H9 (cell line): Measurements from ENCODE around the gene ITGA7. TPM values are rescaled to one million over a fixed set of nuclear protein-coding genes. Genes with fewer than 3 reads are reported as not detected.

Experiments
- DNase-seq: peaks from one replicate; pipeline ENCODE4 v3.0.0-alpha.2; 2017
- H2AFZ ChIP-seq: one replicate; pipeline ENCODE4 v1.6.1; 2013; ENCODE audit warnings: mild to moderate bottlenecking, low read length, control low read depth, moderate library complexity
- H2AK5ac ChIP-seq: 2 replicates; pipeline ENCODE4 v1.6.1; 2013; ENCODE audit warnings: low read length, control low read depth, mixed read lengths; ENCODE audit not compliant: insufficient read length
- H2BK120ac ChIP-seq: one replicate; pipeline ENCODE4 v1.6.1; 2013; ENCODE audit warnings: low read depth, mild to moderate bottlenecking, low read length, control low read depth, inconsistent platforms; ENCODE audit not compliant: poor library complexity, severe bottlenecking
- H2BK12ac ChIP-seq: 2 replicates; pipeline ENCODE4 v1.6.1; 2013; ENCODE audit warnings: low read length, control low read depth, mixed read lengths, low read depth; ENCODE audit not compliant: insufficient read length
- H2BK15ac ChIP-seq: 2 replicates; pipeline ENCODE4 v1.6.1; 2013; ENCODE audit warnings: low read depth, low read length, control low read depth
- H2BK20ac ChIP-seq: one replicate; pipeline ENCODE4 v1.6.1; 2013; ENCODE audit warnings: low read depth, mild to moderate bottlenecking, low read length, control low read depth, inconsistent platforms; ENCODE audit not compliant: poor library complexity, severe bottlenecking
- H2BK5ac ChIP-seq: 2 replicates; pipeline ENCODE4 v1.6.1; 2013; ENCODE audit warnings: low read length, control low read depth, mixed read lengths; ENCODE audit not compliant: insufficient read length
- H3K14ac ChIP-seq: 2 replicates; pipeline ENCODE4 v1.6.1; 2013; ENCODE audit warnings: low read length, control low read depth; ENCODE audit not compliant: insufficient read depth
- H3K18ac ChIP-seq: 2 replicates; pipeline ENCODE4 v1.6.1; 2013; ENCODE audit warnings: low read depth, mild to moderate bottlenecking, mixed read lengths, low read length, control low read depth; ENCODE audit not compliant: insufficient read length
- H3K23ac ChIP-seq: 2 replicates; pipeline ENCODE4 v1.6.1; 2013; ENCODE audit warnings: low read length, control low read depth, mixed read lengths, low read depth; ENCODE audit not compliant: insufficient read length
- H3K23me2 ChIP-seq: 2 replicates; pipeline ENCODE4 v1.6.1; 2013; ENCODE audit warnings: low read depth, mild to moderate bottlenecking, mixed read lengths, low read length, control low read depth; ENCODE audit not compliant: insufficient read length, poor library complexity, severe bottlenecking
- H3K27ac ChIP-seq: 2 replicates; pipeline ENCODE4 v1.5.1; 2013; ENCODE audit warnings: low read length, control low read depth, mixed read lengths, low read depth; ENCODE audit not compliant: insufficient read length
- H3K27me3 ChIP-seq: 2 replicates; pipeline ENCODE4 v1.6.1; 2013; ENCODE audit warnings: low read length, control low read depth, inconsistent platforms; ENCODE audit not compliant: insufficient read depth
- H3K4ac ChIP-seq: 2 replicates; pipeline ENCODE4 v1.6.1; 2013; ENCODE audit warnings: low read depth, mild to moderate bottlenecking, control low read depth, inconsistent platforms, low read length, moderate library complexity
- H3K4me1 ChIP-seq: 2 replicates; pipeline ENCODE4 v1.6.1; 2013; ENCODE audit warnings: low read length, control low read depth, inconsistent platforms; ENCODE audit not compliant: insufficient read depth
- H3K4me2 ChIP-seq: 2 replicates; pipeline ENCODE4 v1.6.1; 2013; ENCODE audit warnings: low read length, control low read depth, mixed read lengths; ENCODE audit not compliant: insufficient read length, insufficient read depth
- H3K56ac ChIP-seq: 2 replicates; pipeline ENCODE4 v1.6.1; 2013; ENCODE audit warnings: low read depth, mild to moderate bottlenecking, mixed read lengths, low read length, control low read depth; ENCODE audit not compliant: insufficient read length
- H3K79me1 ChIP-seq: 2 replicates; pipeline ENCODE4 v1.6.1; 2013; ENCODE audit warnings: low read depth, mild to moderate bottlenecking, moderate library complexity, low read length, control low read depth, inconsistent platforms; ENCODE audit not compliant: insufficient read depth, poor library complexity, severe bottlenecking
- H3K79me2 ChIP-seq: 2 replicates; pipeline ENCODE4 v1.6.1; 2013; ENCODE audit warnings: low read length, control low read depth, inconsistent platforms; ENCODE audit not compliant: insufficient read depth
- H3K9ac ChIP-seq: 2 replicates; pipeline ENCODE4 v1.6.1; 2013; ENCODE audit warnings: low read length, control low read depth, mixed read lengths; ENCODE audit not compliant: insufficient read length; ENCODE audit errors: extremely low read depth
- H3K9me3 ChIP-seq: one replicate; pipeline ENCODE4 v1.6.1; 2013; ENCODE audit warnings: low read depth, low read length, inconsistent platforms; ENCODE audit not compliant: control insufficient read depth
- H3T11ph ChIP-seq: one replicate; pipeline ENCODE4 v1.6.1; 2013; ENCODE audit warnings: mild to moderate bottlenecking, low read length, control low read depth, inconsistent platforms
- H4K20me1 ChIP-seq: one replicate; pipeline ENCODE4 v1.6.1; 2013; ENCODE audit not compliant: control insufficient read depth, insufficient read length, insufficient read depth
- H4K5ac ChIP-seq: 2 replicates; pipeline ENCODE4 v1.6.1; 2013; ENCODE audit warnings: low read depth, mild to moderate bottlenecking, mixed read lengths, low read length, control low read depth; ENCODE audit not compliant: insufficient read length
- H4K8ac ChIP-seq: replicated peaks from 2 replicates; pipeline ENCODE4 v1.6.1; 2013; ENCODE audit warnings: low read length, control low read depth, mixed read lengths, low read depth; ENCODE audit not compliant: insufficient read length
- H4K91ac ChIP-seq: 2 replicates; pipeline ENCODE4 v1.6.1; 2013; ENCODE audit warnings: low read depth, mild to moderate bottlenecking, moderate library complexity, mixed read lengths, low read length, control low read depth; ENCODE audit not compliant: insufficient read length
- H3K27ac Mint-ChIP-seq, 3 experiments: 2 replicates in 2 of 3; 3 replicates in 1 of 3; pipeline ENCODE4 v1.8.0; 2020 to 2021; ENCODE audit warnings: mixed read lengths in 3 of 3, mild to moderate bottlenecking in 1 of 3, moderate library complexity in 1 of 3
- H3K27me3 Mint-ChIP-seq: 2 replicates; pipeline ENCODE4 v1.8.0; 2021; ENCODE audit warnings: low read depth, mild to moderate bottlenecking, moderate library complexity, mixed read lengths
- H3K36me3 Mint-ChIP-seq, 3 experiments: 2 replicates in 2 of 3; 3 replicates in 1 of 3; pipeline ENCODE4 v1.8.0; 2020 to 2021; ENCODE audit warnings: low read depth in 3 of 3, mixed read lengths in 3 of 3; ENCODE audit not compliant: insufficient read depth in 1 of 3
- H3K4me1 Mint-ChIP-seq, 2 experiments: 2 replicates each; pipeline ENCODE4 v1.8.0; 2020; ENCODE audit warnings: mixed read lengths in 2 of 2
- H3K4me3 Mint-ChIP-seq, 2 experiments: 2 replicates in 1 of 2; 3 replicates in 1 of 2; pipeline ENCODE4 v1.8.0; 2020 to 2021; ENCODE audit warnings: mild to moderate bottlenecking in 2 of 2, mixed read lengths in 2 of 2, moderate library complexity in 1 of 2
- H3K9me3 Mint-ChIP-seq, 2 experiments: 2 replicates in 1 of 2; 3 replicates in 1 of 2; pipeline ENCODE4 v1.8.0; 2020; ENCODE audit warnings: mild to moderate bottlenecking in 2 of 2, mixed read lengths in 2 of 2, moderate library complexity in 1 of 2
- WGBS: extraction: QIAGEN DNeasy Blood & Tissue Kit; methylation state at CpG from one replicate; pipeline ENCODE4 v1.1.7; 2013; ENCODE audit warnings: missing lambda C conversion rate, low lambda C conversion rate, mixed read lengths; ENCODE audit not compliant: insufficient read length; ENCODE audit errors: extremely low coverage; 5-methylcytosine and 5-hydroxymethylcytosine counted together
- total RNA-seq: library from RNA; stranded (reverse); gene quantifications from 2 replicates; pipeline ENCODE4 v1.2.1, GENCODE V29; 2021
- TF ChIP-seq, protein P1 (sequence below): fragments of 200-600 bp; sonication (generic); conservative IDR thresholded peaks from 3 replicates; pipeline ENCODE4 v1.8.0; 2021; ENCODE audit warnings: antibody characterized with exemption, mild to moderate bottlenecking

Gene ITGA7
- total RNA-seq, 1 experiment from 2014 or later, result 119 TPM

DNA sequence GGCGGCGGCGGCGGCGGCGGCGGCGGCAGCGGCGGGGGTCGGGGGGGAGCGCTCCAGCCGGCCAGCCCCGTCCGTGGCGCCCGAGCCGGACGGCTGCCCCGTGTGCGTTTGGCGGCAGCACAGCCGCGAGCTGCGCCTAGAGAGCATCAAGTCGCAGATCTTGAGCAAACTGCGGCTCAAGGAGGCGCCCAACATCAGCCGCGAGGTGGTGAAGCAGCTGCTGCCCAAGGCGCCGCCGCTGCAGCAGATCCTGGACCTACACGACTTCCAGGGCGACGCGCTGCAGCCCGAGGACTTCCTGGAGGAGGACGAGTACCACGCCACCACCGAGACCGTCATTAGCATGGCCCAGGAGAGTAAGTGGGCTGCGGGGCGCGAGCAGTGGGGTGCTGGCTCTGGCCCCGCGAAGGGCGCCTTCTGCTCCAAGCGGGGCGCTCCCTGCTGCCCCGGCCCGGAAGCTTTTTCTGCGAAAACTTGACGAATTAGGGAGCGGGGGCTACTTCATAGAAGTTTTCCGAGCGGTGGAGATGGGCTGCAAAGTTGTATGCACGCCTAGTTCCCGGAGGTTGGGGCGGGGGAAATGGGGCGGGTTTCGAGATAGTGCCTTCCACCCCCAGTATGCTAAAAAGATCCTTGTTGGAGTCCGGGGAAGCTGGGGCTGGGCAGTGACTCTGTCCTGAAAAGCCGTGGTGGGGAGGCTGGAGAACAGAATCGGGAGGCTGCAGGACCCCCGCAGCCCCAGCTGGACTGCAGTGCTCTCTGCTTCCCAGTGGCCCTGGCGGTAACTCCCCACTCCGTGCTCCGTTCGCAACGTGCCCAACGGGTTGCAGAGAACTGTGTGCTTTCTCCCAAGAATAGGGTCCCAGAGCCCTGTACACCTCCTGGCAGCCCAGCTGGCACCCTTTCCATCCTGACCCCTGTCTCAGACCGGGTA is 36.0 kb upstream of the ITGA7 start:
- Histone ChIP-seq H4K20me1 (no peaks in the 10 kb centered on the region), H3K23me2 (peaks cover 29% of the 10 kb centered on the region), H3K9ac (peak overlapping the region; percentile 31), H3K4ac (no peak overlapping the region), H4K8ac (no peak overlapping the region), H4K91ac (no peak overlapping the region), H3K27ac (no peak overlapping the region), H3K9me3 (no peaks in the 10 kb centered on the region), H4K5ac (no peak overlapping the region), H3K18ac (peak overlapping the region; percentile 56), H3K27me3 (no peaks in the 10 kb centered on the region), H2BK12ac (no peak overlapping the region), H3K4me2 (peak overlapping the region; percentile 72), H3K79me1 (peaks cover 3% of the 10 kb centered on the region), H2BK20ac (no peak overlapping the region), H3K14ac (peak overlapping the region; percentile 49; the same call in 1 of the 2 replicates), H2BK15ac (no peak overlapping the region), H2AK5ac (no peak overlapping the region), H2AFZ (no peak overlapping the region), H2BK5ac (no peak overlapping the region), H2BK120ac (no peak overlapping the region), H3K56ac (no peak overlapping the region), H3K23ac (no peak overlapping the region), H3K4me1 (peaks cover 13% of the 10 kb centered on the region), H3K79me2 (peaks cover 6% of the 10 kb centered on the region; the same call in 1 of the 2 replicates), H3T11ph (no peak overlapping the region)
- no CpG with 5 or more reads among the region's 73 CpGs for WGBS
- Mint-ChIP-seq H3K4me1 (peaks cover 47 to 53% of the 10 kb centered on the region in 2 experiments), H3K4me3 (peak overlapping the region; percentile 96 to 97), H3K27ac (peak overlapping the region; percentile 94 to 95 (median 95)), H3K27me3 (peaks cover 8% of the 10 kb centered on the region), H3K9me3 (no peaks in the 10 kb centered on the region), H3K36me3 (peaks cover 9 to 18% (median 16%) of the 10 kb centered on the region in 3 experiments; a peak in 6 of 7 replicates)
- DNase-seq, result peak; percentile 81
- TF ChIP-seq, protein P1, sequence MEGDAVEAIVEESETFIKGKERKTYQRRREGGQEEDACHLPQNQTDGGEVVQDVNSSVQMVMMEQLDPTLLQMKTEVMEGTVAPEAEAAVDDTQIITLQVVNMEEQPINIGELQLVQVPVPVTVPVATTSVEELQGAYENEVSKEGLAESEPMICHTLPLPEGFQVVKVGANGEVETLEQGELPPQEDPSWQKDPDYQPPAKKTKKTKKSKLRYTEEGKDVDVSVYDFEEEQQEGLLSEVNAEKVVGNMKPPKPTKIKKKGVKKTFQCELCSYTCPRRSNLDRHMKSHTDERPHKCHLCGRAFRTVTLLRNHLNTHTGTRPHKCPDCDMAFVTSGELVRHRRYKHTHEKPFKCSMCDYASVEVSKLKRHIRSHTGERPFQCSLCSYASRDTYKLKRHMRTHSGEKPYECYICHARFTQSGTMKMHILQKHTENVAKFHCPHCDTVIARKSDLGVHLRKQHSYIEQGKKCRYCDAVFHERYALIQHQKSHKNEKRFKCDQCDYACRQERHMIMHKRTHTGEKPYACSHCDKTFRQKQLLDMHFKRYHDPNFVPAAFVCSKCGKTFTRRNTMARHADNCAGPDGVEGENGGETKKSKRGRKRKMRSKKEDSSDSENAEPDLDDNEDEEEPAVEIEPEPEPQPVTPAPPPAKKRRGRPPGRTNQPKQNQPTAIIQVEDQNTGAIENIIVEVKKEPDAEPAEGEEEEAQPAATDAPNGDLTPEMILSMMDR, result no peak
